Right renal cortex interstitium (tissue), 3 donors: ENCODE results near the gene ZCCHC17. TPM values are rescaled to one million over a fixed set of nuclear protein-coding genes. Genes with fewer than 3 reads are reported as not detected.
"Not testable (repeated sequence)": the region's sequence is repeated elsewhere in the genome, so short reads cannot be mapped to it uniquely, and the experiment has no call there.

ENCODE experiments used
- DNase-seq, 3 donors: peaks; one replicate each; pipeline ENCODE4 v3.0.0-alpha.2; 2013; ENCODE audit warnings: low read depth in 3 of 3, low spot score in 2 of 3
- polyA plus RNA-seq, 3 donors: library from polyadenylated mRNA; unstranded; fragments of 120-200 nt; gene quantifications; one replicate each; pipeline ENCODE4 v1.2.1, GENCODE V29; 2013; ENCODE audit not compliant: insufficient read length in 3 of 3

The ZCCHC17 gene
- polyA plus RNA-seq, 3 donors = 51.3 to 56.1 (median 53.9) TPM

DNA sequence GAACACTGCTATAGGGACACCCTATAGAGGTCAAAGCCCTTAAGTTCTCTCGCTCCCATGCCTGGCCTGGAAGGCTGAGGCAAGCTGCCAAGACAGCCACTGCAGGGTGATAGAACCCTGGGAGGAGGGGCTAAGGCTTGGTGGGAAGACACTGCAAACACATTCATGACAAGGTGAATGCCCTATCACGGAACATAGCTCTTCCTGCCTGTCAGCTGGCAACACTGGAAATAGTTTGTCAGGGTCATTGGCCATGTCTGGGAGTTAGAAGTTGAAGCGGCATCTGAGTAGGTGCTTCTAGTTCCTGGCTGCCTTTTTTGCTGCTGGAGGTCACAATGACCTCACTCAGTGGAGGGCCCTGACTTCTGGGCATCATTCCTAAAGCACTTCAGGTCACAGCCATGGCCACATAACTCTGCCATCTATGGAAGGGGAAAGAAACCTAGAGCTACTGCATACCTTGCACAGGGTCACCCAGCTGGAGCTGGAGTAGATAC lies 71.8 kb downstream of the ZCCHC17 start:
- no peak for DNase-seq

DNA sequence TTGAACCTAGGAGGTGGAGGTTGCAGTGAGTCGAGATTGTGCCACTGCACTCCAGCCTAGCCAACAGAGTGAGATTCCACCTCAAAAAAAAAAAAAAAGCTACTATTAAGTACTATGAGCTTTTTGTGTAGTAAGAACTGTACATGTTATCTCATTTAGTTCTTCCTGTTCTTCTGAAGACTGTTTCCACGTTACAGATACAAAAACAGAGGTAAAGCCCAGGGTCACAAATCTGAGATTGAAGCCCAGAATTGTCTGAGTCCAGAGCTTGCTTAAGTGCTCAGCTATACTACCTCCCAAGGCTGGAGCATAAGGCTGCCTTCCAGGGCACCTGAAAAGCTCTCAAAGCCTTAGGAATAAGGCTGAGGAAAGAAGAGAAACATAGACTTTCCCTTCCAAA lies 73.2 kb downstream of the ZCCHC17 start:
- DNase-seq = no peak

DNA sequence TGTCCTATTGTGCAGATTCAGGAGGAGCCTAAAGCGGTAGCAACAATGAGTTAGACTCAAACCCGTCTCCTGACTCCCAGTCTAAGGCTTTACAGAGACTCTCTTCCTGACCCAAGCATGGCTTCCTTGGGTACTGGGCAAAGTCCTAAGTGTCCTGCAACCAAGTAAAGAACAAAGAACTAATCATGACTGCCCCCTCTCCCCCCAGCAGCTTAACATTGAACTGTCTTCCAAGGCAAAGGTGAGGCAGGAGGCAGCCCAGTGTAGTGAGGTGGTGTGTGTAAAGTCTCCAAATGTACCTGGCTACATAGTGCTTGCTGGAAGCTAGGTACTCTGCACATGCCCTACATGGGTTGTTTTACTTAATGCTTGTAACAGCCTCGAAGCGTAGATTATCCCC lies 73.7 kb downstream of the ZCCHC17 start:
- no peak for DNase-seq

DNA sequence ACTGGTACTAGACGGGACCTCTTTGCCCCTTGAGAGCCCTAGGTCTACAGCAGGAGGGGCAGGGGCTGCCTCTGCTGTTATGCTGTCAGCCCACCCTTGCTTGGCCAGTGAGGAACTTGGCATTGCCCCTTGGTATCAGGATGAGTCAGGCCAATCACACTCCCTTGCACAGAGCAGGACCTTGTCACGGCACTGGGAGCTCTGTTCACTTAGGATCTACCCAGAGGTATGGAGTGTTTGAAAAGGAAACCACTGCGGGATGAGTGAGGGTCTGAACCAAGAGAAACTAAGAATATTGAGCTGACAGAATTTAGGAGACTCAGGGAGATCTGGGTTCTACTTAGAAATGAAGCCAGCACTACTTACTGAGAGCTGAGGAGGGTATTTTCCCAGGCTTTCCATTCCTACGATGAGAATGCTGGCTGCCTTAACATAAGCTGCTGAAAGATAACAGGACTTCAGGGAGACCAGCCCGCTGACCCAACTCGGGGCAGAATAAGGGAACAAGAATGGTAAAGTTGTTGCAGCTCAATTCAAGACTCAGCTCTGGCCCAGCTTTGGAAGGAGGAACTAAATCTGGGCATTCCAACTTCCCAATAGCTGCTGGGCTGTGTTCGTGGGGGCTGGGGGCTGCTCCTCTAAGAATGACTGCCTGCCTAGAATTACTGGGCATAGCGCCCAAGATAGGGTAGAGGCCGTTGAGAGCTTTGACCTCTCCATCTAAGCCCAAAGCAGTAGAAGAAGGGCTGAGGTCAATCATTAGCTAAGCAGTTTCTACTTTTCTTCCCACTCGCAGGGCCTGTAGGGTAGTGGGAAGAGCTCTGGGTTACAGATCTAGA lies 74.5 kb downstream of the ZCCHC17 start:
- no peak for DNase-seq

DNA sequence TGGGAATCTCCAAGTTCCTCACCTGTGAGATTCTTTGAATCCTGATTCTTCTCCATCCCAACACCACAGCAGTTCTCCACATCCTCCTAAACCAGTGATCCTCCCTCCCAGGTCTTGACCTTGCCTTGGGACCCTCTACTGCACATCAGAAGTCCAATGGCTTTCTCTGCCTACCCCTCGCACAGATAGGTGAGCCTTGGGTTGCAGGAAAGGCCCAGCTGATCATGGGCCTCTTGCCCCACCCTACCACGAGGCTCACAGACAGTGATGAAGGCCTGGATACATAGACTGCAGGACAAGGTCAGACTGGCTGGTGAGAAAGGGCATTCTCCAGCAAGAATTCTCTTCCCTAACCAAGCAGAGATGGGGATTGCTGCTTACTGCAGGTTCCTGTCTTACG lies 75.2 kb downstream of the ZCCHC17 start:
- DNase-seq = no peak

DNA sequence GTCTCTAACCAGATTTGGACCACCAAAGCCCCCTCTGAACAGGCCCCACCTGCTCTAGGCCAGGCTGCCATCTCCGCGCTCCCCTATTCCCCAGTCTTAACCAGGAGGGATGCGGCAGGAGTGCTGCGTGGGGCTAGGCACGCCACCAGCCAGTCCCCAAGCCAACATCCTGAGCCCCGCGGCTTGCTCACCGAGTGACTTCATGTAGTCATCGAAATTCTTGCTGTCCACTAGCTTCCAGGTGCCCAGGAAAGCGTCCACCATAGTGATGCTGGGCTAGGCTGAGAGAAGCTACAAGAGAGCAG lies 75.9 kb downstream of the ZCCHC17 start:
- no peak for DNase-seq

DNA sequence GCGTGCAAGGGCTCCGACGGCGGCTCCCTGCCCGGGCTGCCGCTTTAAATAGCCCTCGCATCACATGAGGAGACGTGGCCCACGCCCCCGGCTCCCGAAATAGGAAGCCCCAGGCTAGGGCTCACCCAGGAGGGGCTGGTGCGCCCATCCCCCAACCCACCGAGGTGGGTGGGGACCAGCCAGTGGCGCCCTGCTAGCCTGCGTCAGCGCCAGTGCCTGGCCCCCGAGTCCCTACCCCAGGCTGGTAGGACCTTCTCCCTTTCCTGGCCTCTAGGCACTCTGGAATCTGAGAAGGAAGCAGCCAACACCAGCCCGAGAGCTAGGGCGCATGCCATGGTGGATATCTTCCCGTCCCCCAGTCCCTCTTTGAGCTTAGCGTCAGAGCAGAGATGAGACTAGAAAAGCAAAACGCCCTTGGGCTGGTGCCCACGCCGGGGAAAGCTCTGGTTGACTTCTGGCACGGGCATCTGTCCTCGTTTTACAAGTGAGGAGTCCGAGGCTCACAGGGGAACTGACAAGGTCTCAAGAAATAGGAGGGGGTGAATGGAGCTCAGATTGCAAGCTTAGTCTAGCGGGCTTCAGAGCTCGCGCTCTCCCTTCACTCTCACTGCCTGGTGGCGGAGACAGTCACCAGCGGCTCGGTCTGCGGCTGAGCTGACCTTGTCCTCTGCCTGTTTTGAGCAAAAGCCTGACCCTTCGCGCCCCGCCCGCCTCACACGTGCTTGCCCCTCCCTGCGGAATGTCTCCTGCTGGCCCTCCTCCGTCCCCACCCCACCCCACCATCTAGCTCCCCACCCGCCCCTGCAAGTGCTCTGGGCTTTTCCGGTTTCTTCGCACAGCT lies 76.4 kb downstream of the ZCCHC17 start, which contains the start of gene FABP3:
FABP3 (minus strand) TSS at position 21 of the 841 bp plus-strand sequence. CDS start 62 bp downstream, outside the sequence.
- DNase-seq = peak in 1 of 3 donors; percentile 65

DNA sequence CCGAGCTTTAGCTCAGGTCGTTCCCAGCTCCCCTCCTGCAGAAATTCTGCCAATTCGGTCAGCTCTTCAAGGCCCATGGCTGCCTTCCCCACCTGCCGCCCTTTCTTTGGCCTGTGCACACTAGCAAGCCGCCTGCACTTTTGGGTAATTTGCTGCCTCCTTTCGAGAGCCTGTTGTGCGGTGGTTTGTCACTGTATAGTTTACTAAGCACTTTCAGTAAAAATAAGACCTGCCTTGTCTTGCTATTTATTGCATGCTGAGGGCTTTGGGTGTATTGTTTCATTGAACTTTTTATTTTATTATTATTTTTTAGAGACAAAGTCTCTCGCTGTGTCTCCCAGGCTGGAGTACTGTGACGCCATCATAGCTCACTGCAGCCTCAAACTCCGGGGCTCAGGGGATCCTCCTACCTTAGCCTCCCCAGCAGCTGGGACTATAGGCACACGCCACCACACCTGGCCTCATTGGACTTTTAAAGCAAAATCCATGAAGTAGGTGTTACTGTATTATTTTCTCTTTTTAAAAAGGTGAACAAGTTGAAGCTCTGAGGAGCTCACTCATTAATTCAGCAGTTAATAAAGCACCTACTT lies 77.2 kb downstream of the ZCCHC17 start:
- no peak for DNase-seq

DNA sequence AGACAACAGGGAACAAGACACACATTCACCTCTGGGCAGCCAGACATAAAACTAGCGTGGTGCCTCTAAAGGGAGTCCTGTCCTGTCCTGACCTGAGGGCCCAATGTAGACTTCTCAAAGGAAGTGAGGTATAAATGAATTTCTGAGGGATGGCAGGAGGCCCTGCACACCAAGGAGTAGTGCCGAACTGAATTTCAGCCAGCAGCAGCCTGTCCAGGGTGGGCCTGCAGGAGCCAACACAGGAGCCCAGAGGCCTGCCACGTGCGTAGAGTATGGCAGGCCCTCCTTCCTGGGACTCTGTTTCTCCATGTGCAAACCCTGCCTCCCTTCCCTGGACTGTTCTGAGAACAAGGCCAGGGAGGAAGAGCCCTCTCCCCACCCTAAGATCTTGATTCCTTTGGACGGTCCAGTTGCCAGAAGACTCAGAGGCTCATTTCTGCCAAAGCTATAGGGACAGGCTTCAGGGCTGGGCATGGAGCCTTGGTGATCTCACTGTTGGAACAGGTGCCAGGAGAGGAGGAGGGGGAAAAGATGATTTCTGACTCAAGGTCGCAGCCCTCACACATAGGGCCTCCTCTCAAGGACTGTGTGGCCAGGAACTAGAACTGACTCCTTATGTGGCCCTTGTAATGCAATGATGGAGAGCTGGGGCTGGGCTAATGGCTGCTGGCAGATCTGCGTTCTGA lies 77.8 kb downstream of the ZCCHC17 start:
- no peak for DNase-seq

DNA sequence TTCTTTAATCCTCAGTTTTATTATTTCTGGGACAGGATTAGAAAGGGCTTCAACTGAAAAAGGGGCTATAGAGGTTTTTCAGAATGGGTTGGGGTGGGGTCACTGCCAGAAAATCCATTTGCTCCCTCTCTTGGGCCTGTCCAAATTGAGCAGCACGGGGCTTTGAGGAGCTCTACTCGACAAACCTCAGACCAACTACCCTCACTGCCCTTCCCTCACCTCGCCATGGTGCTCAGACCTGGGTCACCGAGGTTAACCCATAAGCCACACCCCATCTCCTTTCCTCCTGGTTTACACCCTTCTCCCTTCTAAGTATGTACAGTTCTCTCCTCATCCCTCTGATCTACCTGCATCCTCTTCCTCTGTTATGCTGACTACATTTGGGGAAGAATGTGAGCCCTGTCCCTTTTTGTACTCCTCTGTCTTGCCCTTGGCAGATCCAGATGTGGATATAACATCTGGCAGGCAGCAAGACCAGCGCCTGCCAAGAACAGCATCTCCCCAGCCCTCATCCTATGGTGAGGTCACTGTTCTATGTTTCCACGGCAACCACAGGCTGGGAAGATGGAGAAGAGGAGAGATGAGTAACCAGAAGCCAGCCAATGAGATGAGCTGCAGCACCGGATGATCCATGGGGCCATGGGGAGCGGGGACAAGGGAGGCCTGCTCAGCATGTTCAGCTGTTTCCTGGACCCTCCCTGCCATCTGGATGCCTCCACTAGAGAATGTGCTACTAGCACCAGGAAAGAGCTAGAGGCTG lies 79.7 kb downstream of the ZCCHC17 start:
- no peak for DNase-seq

DNA sequence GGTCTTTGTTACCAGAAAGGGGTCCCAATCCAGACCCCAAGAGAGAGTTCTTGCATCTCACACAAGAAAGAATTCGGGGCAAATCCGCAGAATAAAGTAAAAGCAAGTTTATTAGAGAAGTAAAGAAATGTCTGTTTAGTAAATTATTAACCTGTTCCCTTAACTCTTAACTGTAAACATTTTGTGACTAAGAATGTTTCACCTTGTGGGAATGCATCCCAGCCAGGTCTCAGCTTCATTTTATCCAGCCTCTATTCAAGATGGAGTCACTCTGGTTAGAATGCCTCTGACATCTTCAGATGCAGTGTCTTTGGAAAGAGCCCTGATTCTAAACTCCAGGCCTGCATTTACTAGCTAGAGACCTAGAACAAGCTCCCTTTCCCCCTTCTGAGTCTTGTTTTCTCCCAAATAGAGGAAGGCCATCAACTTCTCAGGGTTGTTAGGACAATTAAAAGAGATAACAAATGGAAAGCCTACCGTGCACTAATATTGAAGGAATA lies 80.6 kb downstream of the ZCCHC17 start:
- DNase-seq = no peak

DNA sequence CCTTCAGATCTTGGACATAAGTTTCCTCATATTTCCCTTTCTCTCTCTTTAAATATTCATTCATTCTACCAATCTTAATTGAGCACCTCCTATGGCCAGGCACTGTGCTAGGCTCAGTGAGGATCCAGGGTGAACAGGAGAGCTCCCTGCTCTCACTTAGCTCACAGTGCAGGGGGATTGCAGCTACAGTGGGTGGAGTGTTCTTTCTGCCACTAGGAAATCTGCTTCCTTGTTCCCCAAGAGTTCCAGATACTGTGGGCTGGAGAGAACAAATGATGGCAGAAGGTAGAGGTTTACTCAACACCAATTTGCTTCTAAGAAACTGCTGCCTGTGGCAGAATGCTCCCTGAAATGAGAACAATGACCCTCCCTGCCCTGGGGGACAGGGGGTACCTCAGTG lies 81.2 kb downstream of the ZCCHC17 start:
- DNase-seq = no peak

DNA sequence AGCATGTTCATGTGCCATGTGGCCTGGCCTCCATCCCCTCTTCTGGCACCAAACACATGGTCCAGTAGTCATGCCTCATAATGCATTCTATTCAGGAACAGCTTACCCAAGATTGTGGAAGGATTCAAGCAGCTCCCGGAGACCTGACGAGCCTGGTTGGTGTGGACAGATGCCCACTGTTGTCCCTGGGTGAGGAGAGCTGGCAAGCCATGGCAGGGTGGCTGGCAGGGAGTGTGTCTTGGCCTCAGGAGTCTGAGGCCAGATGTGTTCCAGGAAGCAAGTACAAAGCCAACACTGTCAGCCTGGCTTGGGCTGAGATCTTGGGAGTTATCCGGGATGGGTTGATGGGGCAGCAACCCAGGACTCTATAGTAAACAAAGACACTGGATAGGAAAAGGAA lies 83.3 kb downstream of the ZCCHC17 start:
- no peak for DNase-seq

DNA sequence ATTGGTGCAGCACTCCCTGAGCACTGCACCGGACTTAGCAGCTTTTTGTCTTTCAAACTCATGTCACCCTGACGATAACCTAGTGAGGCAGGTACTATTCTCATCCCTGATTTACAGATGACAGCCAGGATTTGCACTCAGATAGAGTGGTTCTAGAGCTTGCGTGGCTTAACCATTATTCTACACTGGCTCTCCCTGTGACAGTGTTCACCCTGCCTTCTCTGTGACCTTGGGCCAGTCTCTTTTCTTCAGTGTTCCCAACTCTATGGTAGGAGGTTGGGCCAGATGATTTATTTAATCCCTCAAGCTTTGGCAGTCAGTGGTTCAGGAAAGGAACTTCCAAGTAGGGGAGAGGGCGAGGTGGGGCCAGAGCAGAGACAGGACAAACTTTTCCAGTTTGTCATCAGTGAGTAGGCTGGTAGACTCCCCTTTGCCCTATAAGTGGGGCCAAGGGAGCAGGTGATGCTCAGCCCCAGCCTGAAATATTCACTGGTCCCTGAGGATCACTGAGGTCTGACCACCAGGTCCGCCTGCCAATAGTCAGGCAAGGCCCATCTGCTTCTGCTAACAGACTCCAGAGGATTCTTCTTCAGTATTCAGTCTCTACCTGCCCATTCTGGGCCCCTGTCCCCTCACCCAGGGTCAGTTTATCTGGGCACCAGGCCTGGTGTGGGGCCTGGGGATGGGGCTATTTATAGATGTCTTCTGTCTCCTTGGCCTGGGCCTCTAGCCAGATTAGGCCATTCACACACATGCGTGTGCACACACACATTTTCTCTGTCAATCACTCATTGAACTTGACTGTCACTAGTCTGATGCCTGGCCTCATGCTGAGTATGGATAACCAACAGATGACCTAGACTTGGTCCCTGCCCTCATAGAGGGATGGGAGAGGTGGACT lies 84.8 kb downstream of the ZCCHC17 start:
- DNase-seq = no peak

DNA sequence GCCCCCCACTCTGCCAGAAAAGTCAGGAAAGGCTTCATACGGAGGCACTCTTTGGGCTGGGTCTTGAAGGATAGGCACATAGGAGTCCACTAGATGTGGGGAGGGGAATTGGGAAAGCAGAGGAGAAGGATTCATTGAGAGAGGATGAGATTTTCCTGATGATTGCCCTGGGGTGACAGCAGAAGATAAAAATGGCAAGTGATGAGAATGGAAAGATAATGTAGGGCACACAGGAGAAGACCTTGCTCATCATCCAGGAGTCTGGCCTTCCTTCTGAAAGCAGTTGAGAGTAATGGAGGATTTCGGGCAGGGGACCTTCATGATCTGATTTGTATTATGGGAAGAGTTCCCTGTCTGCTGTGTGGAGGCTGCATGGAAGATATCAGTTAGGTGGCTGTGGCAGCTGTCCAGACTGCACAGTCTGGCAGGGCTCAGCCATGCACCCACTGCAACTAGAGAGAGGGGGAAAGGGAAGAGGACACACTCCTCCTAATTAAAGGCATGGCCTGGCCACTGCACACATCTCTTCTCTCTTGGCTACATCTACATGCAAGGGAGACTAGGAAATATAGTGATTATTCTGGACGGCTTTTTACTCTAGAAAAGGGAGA lies 85.7 kb downstream of the ZCCHC17 start:
- DNase-seq = no peak

DNA sequence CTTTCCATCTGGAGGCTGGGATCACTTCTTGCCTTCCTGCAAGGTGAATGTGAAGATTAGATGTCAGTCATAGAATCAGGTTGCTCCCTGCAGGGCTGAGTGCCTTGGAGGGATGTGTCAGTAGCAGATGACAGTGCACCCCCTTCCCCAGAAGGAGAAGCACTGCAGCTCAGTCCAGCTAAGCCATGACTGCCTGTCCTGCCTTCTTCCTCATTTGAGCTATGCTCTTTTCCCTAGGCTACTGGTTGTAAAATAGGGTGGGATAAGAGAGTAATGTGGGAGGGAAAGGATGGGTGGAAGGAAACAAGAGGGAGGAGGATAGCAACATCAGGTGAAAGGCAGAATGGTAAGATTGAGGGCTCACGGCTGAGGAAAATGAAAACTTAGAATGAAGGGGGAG lies 87.1 kb downstream of the ZCCHC17 start:
- no peak for DNase-seq

DNA sequence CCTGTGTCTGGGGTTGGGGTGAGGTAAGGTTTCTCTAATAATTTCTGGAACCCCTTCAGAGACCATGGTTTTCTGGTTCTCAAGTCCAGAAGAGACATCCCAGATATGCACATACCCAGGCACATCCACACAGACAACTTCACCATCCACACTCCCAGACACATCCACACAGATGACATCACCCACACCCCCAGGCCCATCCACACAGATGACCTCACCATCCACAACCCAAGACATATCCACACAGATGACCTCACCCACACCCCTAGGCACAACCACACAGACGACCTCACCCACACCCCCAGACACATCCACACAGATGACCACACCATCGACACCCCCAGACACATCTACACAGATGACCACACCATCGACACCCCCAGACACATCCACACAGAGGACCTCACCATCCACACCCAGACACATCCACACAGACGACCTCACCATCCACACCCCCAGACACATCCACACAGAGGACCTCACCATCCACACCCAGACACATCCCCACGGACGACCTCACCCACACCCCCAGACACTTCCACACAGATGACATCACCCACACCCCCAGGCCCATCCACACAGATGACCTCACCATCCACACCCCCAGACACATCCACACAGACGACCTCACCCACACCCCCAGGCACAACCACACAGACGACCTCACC lies 89.9 kb downstream of the ZCCHC17 start:
- DNase-seq = not testable (repeated sequence)

DNA sequence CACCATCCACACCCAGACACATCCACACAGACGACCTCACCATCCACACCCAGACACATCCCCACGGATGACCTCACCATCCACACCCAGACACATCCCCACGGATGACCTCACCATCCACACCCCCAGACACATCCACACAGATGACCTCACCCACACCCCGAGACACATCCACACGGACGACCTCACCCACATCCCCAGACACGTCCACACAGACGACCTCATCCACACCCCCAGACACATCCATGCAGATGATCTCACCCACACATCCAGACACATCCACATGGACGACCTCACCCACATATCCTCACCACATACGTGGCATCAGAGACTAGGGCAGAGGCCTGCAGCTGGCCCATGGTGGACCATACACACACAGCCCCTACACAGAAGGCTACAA lies 90.8 kb downstream of the ZCCHC17 start:
- no peak for DNase-seq
